ENCODE results near the gene CCDC33.

DNA sequence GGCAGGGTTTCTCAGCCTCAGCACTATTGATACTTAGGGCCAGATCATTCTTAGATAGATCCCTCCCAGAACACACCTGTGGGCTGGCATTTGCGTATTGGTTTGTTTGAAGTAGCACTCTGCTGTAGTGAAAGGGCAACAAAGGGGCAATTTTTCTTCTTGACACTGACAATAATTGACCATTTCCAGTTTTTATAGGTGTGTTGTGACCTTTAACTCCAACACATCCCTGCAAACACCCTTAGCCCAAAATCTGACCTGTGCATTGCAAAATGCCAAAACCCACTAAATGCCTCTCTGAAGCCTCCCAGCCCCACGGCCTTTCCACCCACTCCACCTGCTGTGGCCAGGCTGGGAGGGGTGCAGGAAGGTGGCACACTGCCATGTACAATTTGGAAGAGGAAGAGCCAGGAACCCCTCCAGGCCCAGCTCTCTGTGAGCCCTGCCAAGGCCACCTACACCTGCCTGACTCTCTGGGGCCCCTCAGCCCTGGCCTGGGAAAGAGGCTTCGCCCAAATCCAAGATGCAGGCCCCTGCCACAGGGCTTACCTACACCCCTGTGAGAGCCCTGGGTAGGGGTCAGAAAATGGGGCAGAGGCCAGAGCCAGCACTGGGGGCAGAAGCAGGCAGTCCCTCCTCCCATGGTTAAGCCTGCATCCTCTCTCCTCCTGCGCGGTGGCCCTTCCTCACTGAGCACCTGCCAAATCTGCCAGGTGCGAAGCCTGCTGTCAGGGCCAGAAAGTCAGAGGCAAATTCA lies 140.9 kb downstream of the CCDC33 start:
- TF ChIP-seq, protein P1, sequence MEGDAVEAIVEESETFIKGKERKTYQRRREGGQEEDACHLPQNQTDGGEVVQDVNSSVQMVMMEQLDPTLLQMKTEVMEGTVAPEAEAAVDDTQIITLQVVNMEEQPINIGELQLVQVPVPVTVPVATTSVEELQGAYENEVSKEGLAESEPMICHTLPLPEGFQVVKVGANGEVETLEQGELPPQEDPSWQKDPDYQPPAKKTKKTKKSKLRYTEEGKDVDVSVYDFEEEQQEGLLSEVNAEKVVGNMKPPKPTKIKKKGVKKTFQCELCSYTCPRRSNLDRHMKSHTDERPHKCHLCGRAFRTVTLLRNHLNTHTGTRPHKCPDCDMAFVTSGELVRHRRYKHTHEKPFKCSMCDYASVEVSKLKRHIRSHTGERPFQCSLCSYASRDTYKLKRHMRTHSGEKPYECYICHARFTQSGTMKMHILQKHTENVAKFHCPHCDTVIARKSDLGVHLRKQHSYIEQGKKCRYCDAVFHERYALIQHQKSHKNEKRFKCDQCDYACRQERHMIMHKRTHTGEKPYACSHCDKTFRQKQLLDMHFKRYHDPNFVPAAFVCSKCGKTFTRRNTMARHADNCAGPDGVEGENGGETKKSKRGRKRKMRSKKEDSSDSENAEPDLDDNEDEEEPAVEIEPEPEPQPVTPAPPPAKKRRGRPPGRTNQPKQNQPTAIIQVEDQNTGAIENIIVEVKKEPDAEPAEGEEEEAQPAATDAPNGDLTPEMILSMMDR (IDR thresholded peaks at IDR 0.05; ENCODE audit: low read depth, low read length) = no peak
- TF ChIP-seq EZH2phosphoT487 (IDR thresholded peaks at IDR 0.05; ENCODE audit: low read depth) = no peak

Measured in OCI-LY3 (cell line).